ENCODE measurements around the gene SLC7A1. TPM values are rescaled to one million over a fixed set of nuclear protein-coding genes. Genes with fewer than 3 reads are reported as not detected.
A peak's percentile ranks its signal among the peaks of the same experiment; 100 is the strongest.

SLC7A1 gene
- total and polyA plus RNA-seq, 8 donors = 5.2 to 143 (median 32.9) TPM

DNA sequence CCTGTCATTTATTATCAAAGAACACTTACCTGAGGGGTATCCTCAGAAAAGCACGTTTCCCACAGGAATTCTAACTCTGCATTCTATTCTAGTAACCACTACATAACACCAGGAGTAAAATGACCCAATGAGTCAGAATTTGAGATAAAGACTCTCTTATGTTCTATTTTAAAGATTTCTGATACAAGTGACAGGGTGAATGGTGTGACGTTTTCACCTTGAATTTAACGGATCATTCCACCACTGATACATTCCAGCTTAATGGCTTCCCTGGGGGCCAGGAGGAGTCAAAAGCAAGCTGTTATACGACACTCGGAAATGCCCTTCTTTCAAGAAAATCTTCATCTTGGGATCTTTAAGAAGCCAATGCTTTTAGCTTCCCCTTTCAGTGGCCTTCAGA lies 55.2 kb downstream of the SLC7A1 start:
- intact Hi-C loops (cut with DNase I) = no loop called here
- DNase-seq (no peak), ATAC-seq (no peak), FAIRE-seq (no peak)
- WGBS, 2 donors = 75 to 82% methylated on average over 5 of the region's 5 CpGs
- TF ChIP-seq, protein P1, sequence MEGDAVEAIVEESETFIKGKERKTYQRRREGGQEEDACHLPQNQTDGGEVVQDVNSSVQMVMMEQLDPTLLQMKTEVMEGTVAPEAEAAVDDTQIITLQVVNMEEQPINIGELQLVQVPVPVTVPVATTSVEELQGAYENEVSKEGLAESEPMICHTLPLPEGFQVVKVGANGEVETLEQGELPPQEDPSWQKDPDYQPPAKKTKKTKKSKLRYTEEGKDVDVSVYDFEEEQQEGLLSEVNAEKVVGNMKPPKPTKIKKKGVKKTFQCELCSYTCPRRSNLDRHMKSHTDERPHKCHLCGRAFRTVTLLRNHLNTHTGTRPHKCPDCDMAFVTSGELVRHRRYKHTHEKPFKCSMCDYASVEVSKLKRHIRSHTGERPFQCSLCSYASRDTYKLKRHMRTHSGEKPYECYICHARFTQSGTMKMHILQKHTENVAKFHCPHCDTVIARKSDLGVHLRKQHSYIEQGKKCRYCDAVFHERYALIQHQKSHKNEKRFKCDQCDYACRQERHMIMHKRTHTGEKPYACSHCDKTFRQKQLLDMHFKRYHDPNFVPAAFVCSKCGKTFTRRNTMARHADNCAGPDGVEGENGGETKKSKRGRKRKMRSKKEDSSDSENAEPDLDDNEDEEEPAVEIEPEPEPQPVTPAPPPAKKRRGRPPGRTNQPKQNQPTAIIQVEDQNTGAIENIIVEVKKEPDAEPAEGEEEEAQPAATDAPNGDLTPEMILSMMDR (IDR thresholded peaks at IDR 0.05) = no peak
- Histone ChIP-seq H3K4me1 (no peaks in the 10 kb centered on the region), H3K27me3 (no peaks in the 10 kb centered on the region), H3K27ac (no peak overlapping the region), H3K36me3 (no peaks in the 10 kb centered on the region), H3K9me3 (no peaks in the 10 kb centered on the region), H3K4me3 (no peak overlapping the region)

GRCh38 chr13:29539856-29540255 lies 55.6 kb downstream of the SLC7A1 start:
- Histone ChIP-seq H3K27ac (no peak overlapping the region), H3K4me1 (no peaks in the 10 kb centered on the region), H3K9me3 (no peaks in the 10 kb centered on the region), H3K27me3 (no peaks in the 10 kb centered on the region), H3K36me3 (no peaks in the 10 kb centered on the region), H3K4me3 (no peak overlapping the region)
- intact Hi-C loops (cut with DNase I) = no loop called here
- TF ChIP-seq, protein P1 (IDR thresholded peaks at IDR 0.05) = no peak
- no peak for DNase-seq
- WGBS, 2 donors = 33 to 55% methylated on average over 2 of the region's 2 CpGs
- peak in 2 of 4 donors; percentile 26 to 41 for ATAC-seq
- FAIRE-seq = no peak

DNA sequence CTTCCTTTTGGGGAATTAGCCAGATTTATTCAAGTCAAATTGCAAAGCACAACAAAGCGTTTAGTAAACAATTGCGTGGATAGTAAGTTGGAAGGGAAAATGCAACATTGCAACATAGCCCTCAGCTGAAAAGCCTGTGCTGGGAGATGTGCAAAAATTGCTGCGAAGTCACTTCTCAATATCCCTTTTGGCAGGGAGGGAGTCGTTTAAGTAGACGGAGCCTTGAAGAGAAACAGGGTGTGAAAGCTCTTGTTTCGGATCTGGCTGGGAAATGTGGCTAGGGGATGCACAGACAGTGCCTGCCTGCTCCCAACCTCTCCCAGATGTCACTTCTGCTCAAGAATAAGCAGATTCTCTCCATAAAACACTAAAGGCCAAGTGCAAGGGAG lies 56.8 kb downstream of the SLC7A1 start:
- intact Hi-C loops (cut with DNase I) = no loop called here
- no peaks in the 10 kb centered on the region for H3K27me3 ChIP-seq
- DNase-seq = no peak
- H3K9me3 ChIP-seq = no peaks in the 10 kb centered on the region
- TF ChIP-seq, protein P1 (IDR thresholded peaks at IDR 0.05) = no peak
- WGBS, 2 donors = 79 to 80% methylated on average over 6 of the region's 6 CpGs
- no peaks in the 10 kb centered on the region for H3K36me3 ChIP-seq
- no peak overlapping the region for H3K4me3 ChIP-seq
- ATAC-seq = peak in 1 of 4 donors; percentile 24
- no peak overlapping the region for H3K27ac ChIP-seq
- H3K4me1 ChIP-seq = no peaks in the 10 kb centered on the region
- FAIRE-seq = no peak

DNA sequence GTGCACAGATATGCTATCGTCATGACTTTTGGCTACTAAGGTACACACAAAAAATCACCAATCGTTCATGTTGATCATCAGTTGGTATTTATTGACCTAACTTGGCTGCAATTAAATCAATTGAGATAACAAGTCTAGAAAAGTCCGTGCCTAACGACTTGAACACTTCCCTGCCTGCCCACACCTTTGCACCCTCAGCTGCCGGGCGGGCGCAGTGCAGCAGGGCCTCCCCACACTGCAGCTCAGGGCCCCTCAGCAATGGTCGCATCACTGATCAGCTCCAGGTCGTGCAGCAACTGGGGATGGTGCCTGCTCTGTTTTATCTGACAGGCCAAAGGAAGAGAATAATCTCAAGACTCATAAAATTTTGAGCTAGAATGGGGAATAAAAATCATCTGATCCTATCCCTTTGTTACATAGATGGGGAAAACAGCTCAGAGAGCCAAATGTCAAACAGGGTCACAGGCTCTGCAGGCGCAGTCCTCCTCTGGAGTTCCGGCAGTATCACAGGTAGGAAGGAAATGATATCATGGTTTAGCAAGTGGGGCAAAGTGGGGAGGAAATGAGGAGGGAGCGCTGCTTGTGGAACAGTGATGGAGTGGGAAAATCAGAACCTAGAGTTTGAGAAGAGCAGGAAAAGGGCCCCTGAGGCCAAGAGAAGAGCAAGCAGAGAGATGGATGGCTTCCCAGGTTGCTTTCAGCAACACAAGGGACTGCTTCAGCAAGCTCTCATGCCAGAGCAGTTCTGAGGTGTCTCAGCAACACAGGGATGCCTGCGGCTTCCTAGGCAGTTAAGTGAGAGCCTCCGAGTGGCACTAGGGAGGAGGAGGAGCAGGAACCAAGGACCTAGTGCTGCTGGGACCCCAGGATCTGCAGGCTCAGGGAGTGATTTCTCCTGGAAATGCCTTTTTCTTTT lies 57.5 kb downstream of the SLC7A1 start:
- FAIRE-seq = no peak
- intact Hi-C loops (cut with DNase I) = no loop called here
- WGBS, 2 donors = 67% methylated on average over 14 of the region's 14 CpGs
- H3K4me1 ChIP-seq = no peaks in the 10 kb centered on the region
- no peaks in the 10 kb centered on the region for H3K9me3 ChIP-seq
- H3K36me3 ChIP-seq = no peaks in the 10 kb centered on the region
- DNase-seq = no peak
- H3K4me3 ChIP-seq = no peak overlapping the region
- TF ChIP-seq, protein P1 (IDR thresholded peaks at IDR 0.05) = no peak
- no peaks in the 10 kb centered on the region for H3K27me3 ChIP-seq
- no peak overlapping the region for H3K27ac ChIP-seq
- ATAC-seq = peak in 1 of 4 donors; percentile 13

GRCh38 chr13:29536853-29537252 lies 58.6 kb downstream of the SLC7A1 start:
- Histone ChIP-seq H3K27ac (no peak overlapping the region), H3K36me3 (peaks cover 0 to 7% (median 0%) of the 10 kb centered on the region in 3 donors), H3K4me3 (no peak overlapping the region), H3K27me3 (no peaks in the 10 kb centered on the region), H3K4me1 (no peaks in the 10 kb centered on the region), H3K9me3 (no peaks in the 10 kb centered on the region)
- FAIRE-seq (no peak), ATAC-seq (no peak), DNase-seq (no peak)
- TF ChIP-seq, protein P1 (IDR thresholded peaks at IDR 0.05) = no peak
- intact Hi-C loops (cut with DNase I) = no loop called here
- 93 to 95% methylated on average over 7 of the region's 7 CpGs for WGBS, 2 donors
